ENCODE measurements around the gene DTNA.

The DTNA gene

GRCh38 chr18:34928088-34928753 is 218.1 kb downstream of the DTNA start:
- H3K4me1 ChIP-seq (ENCODE audit: low read depth, poor library complexity, severe bottlenecking) = no peaks in the 10 kb centered on the region
- TF ChIP-seq CTCF (conservative IDR thresholded peaks at IDR 0.05; ENCODE audit: low read depth, low read length) = no peak
- no peak overlapping the region for H2AFZ ChIP-seq (ENCODE audit: low read depth)

GRCh38 chr18:34928754-34929335 is 218.7 kb downstream of the DTNA start:
- Histone ChIP-seq H3K4me1 (ENCODE audit: low read depth, poor library complexity, severe bottlenecking) (no peaks in the 10 kb centered on the region), H3K27me3 (ENCODE audit: insufficient read depth, low read depth) (no peaks in the 10 kb centered on the region), H3K27ac (no peak overlapping the region), H3K36me3 (ENCODE audit: insufficient read depth) (no peaks in the 10 kb centered on the region), H3K79me2 (ENCODE audit: insufficient read depth, low read depth) (no peaks in the 10 kb centered on the region), H2AFZ (ENCODE audit: low read depth) (no peak overlapping the region), H4K20me1 (ENCODE audit: insufficient read depth) (no peaks in the 10 kb centered on the region), H3K9ac (no peak overlapping the region), H3K4me2 (no peak overlapping the region), H3K4me3 (IDR thresholded peaks at IDR 0.05; ENCODE audit: insufficient read depth, low read depth, low read length) (no peak overlapping the region)
- TF ChIP-seq CTCF (conservative IDR thresholded peaks at IDR 0.05; ENCODE audit: low read depth, low read length) = no peak

More at GRCh38 chr18:34928088-34928753, 218.1 kb downstream of the DTNA start:
- Histone ChIP-seq H4K20me1 (ENCODE audit: insufficient read depth) (no peaks in the 10 kb centered on the region), H3K36me3 (ENCODE audit: insufficient read depth) (no peaks in the 10 kb centered on the region), H3K4me3 (IDR thresholded peaks at IDR 0.05; ENCODE audit: insufficient read depth, low read depth, low read length) (no peak overlapping the region), H3K79me2 (ENCODE audit: insufficient read depth, low read depth) (no peaks in the 10 kb centered on the region), H3K27me3 (ENCODE audit: insufficient read depth, low read depth) (no peaks in the 10 kb centered on the region), H3K27ac (no peak overlapping the region), H3K4me2 (no peak overlapping the region), H3K9ac (no peak overlapping the region)

- Histone ChIP-seq H3K4me1 (ENCODE audit: low read depth, poor library complexity, severe bottlenecking) (no peaks in the 10 kb centered on the region), H2AFZ (ENCODE audit: low read depth) (no peak overlapping the region), H3K4me2 (no peak overlapping the region), H3K27me3 (ENCODE audit: insufficient read depth, low read depth) (no peaks in the 10 kb centered on the region), H3K79me2 (ENCODE audit: insufficient read depth, low read depth) (no peaks in the 10 kb centered on the region), H3K9ac (no peak overlapping the region), H3K4me3 (IDR thresholded peaks at IDR 0.05; ENCODE audit: insufficient read depth, low read depth, low read length) (no peak overlapping the region), H4K20me1 (ENCODE audit: insufficient read depth) (no peaks in the 10 kb centered on the region), H3K27ac (no peak overlapping the region), H3K36me3 (ENCODE audit: insufficient read depth) (no peaks in the 10 kb centered on the region)
- TF ChIP-seq CTCF (conservative IDR thresholded peaks at IDR 0.05; ENCODE audit: low read depth, low read length) = no peak
Observed at GRCh38 chr18:34929336-34929780, 219.3 kb downstream of the DTNA start.

GRCh38 chr18:34932363-34932762 is 222.3 kb downstream of the DTNA start:
- Histone ChIP-seq H3K79me2 (ENCODE audit: insufficient read depth, low read depth) (no peaks in the 10 kb centered on the region), H3K4me3 (IDR thresholded peaks at IDR 0.05; ENCODE audit: insufficient read depth, low read depth, low read length) (no peak overlapping the region)
- no peak for TF ChIP-seq CTCF (conservative IDR thresholded peaks at IDR 0.05; ENCODE audit: low read depth, low read length)

More at GRCh38 chr18:34932363-34932762, 222.3 kb downstream of the DTNA start:
- Histone ChIP-seq H3K4me1 (ENCODE audit: low read depth, poor library complexity, severe bottlenecking) (no peaks in the 10 kb centered on the region), H2AFZ (ENCODE audit: low read depth) (no peak overlapping the region), H3K9ac (no peak overlapping the region), H3K27me3 (ENCODE audit: insufficient read depth, low read depth) (no peaks in the 10 kb centered on the region), H3K4me2 (no peak overlapping the region), H3K36me3 (ENCODE audit: insufficient read depth) (no peaks in the 10 kb centered on the region), H3K27ac (no peak overlapping the region), H4K20me1 (ENCODE audit: insufficient read depth) (no peaks in the 10 kb centered on the region)

All from KMS-11 (cell line).